Endothelial cell (in vitro differentiated cells): Measurements from ENCODE around the gene ZBTB40. TPM values are rescaled to one million over a fixed set of nuclear protein-coding genes. Genes with fewer than 3 reads are reported as not detected.

Experiments
- DNase-seq: peaks from one replicate; pipeline ENCODE4 v3.0.0; 2021; ENCODE audit warnings: low spot score
- H3K27ac Mint-ChIP-seq: one replicate; pipeline ENCODE4 v1.8.0; 2021; ENCODE audit warnings: mixed read lengths, inconsistent platforms; ENCODE audit not compliant: unreplicated experiment
- H3K27me3 Mint-ChIP-seq: one replicate; pipeline ENCODE4 v1.8.0; 2021; ENCODE audit warnings: mild to moderate bottlenecking, moderate library complexity, mixed read lengths, inconsistent platforms; ENCODE audit not compliant: unreplicated experiment
- H3K36me3 Mint-ChIP-seq: one replicate; pipeline ENCODE4 v1.8.0; 2021; ENCODE audit warnings: mild to moderate bottlenecking, low read depth, mixed read lengths, inconsistent platforms; ENCODE audit not compliant: unreplicated experiment
- H3K4me1 Mint-ChIP-seq: one replicate; pipeline ENCODE4 v1.8.0; 2021; ENCODE audit warnings: mild to moderate bottlenecking, mixed read lengths, inconsistent platforms; ENCODE audit not compliant: unreplicated experiment
- H3K4me3 Mint-ChIP-seq: one replicate; pipeline ENCODE4 v1.8.0; 2021; ENCODE audit warnings: mild to moderate bottlenecking, mixed read lengths, inconsistent platforms; ENCODE audit not compliant: unreplicated experiment
- H3K9me3 Mint-ChIP-seq: one replicate; pipeline ENCODE4 v1.8.0; 2021; ENCODE audit warnings: mixed read lengths, inconsistent platforms; ENCODE audit not compliant: unreplicated experiment
- total RNA-seq: library from RNA; stranded (reverse); fragmentation: NEBNext Ultra II Directional; extraction: Animal tissue kit (Norgen Biotek cat#: 25700); gene quantifications from one replicate; pipeline ENCODE4 v1.2.1, GENCODE V29; 2021; ENCODE audit not compliant: unreplicated experiment
- TF ChIP-seq, protein P1 (sequence below): fragments of 200-600 bp; sonication (generic); IDR thresholded peaks from one replicate; pipeline ENCODE4 v1.5.0; 2021; ENCODE audit warnings: antibody characterized with exemption; ENCODE audit not compliant: unreplicated experiment

ZBTB40 gene
- total RNA-seq, 1 donor from 2014 or later, result 18.9 TPM

DNA sequence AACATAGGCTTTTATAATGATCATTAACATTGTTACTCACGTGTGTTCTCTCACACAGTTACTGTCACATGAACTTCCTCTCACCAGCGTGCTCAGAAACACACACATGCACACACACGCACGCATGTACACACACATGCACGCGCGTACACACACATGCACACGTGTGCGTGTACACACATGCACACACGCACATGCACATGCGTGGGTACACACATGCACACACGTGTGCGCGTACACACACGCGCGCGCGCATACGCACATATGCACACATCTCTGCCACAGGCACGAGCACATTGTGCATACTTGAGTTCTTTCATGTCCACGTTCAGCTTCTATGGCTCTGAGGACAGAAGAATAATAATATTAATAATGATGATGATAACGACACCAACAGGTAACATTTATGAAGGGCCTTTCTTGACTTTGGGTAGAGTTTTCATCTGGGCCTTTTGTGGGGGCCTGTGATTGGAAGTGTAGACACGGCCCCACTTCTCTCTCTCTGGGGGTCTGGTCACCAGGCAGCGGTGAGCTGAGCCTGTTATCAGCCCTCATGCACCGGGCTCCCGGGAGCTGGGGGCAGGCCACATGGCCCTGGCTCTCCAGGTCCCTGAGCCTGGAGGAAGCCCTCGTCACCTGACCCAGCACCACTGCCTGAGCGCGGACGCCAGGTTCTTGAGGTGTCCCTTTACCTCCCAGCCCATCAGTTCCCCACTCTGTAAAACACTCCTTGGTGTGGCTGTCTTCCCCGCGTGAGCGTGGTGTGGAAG lies 118.7 kb downstream of the ZBTB40 start:
- Mint-ChIP-seq H3K27me3 (peaks cover 7% of the 10 kb centered on the region), H3K4me1 (no peaks in the 10 kb centered on the region), H3K4me3 (no peak overlapping the region), H3K9me3 (no peaks in the 10 kb centered on the region), H3K27ac (no peak overlapping the region), H3K36me3 (no peaks in the 10 kb centered on the region)
- TF ChIP-seq, protein P1, sequence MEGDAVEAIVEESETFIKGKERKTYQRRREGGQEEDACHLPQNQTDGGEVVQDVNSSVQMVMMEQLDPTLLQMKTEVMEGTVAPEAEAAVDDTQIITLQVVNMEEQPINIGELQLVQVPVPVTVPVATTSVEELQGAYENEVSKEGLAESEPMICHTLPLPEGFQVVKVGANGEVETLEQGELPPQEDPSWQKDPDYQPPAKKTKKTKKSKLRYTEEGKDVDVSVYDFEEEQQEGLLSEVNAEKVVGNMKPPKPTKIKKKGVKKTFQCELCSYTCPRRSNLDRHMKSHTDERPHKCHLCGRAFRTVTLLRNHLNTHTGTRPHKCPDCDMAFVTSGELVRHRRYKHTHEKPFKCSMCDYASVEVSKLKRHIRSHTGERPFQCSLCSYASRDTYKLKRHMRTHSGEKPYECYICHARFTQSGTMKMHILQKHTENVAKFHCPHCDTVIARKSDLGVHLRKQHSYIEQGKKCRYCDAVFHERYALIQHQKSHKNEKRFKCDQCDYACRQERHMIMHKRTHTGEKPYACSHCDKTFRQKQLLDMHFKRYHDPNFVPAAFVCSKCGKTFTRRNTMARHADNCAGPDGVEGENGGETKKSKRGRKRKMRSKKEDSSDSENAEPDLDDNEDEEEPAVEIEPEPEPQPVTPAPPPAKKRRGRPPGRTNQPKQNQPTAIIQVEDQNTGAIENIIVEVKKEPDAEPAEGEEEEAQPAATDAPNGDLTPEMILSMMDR, result no peak
- DNase-seq, result no peak

DNA sequence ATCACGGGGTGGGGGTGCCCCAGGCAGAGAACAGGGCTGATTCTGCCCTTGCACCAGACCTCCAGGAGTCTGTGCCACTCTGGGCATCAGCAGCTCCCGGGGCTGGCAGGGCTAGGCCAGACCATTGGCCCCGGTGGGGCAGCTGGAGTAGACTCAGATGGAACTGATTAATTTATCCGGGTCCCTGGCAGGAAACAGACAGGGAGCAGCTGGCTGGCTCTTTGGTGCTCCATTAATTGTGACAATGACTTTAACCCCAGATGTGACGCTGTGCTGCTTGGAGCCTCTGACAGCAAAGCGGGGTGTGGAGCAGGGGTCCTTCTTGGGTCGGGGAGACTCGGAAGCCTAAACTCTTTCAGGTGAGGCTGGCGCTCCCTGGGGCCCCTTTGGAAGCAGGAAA lies 121.2 kb downstream of the ZBTB40 start:
- H3K4me3 Mint-ChIP-seq, result no peak overlapping the region
- peaks cover 4% of the 10 kb centered on the region for H3K27me3 Mint-ChIP-seq
- H3K4me1 Mint-ChIP-seq, result peaks cover 5% of the 10 kb centered on the region
- TF ChIP-seq, protein P1, result no peak
- H3K27ac Mint-ChIP-seq, result no peak overlapping the region
- no peaks in the 10 kb centered on the region for H3K9me3 Mint-ChIP-seq
- H3K36me3 Mint-ChIP-seq, result peaks cover 7% of the 10 kb centered on the region
- no peak for DNase-seq

DNA sequence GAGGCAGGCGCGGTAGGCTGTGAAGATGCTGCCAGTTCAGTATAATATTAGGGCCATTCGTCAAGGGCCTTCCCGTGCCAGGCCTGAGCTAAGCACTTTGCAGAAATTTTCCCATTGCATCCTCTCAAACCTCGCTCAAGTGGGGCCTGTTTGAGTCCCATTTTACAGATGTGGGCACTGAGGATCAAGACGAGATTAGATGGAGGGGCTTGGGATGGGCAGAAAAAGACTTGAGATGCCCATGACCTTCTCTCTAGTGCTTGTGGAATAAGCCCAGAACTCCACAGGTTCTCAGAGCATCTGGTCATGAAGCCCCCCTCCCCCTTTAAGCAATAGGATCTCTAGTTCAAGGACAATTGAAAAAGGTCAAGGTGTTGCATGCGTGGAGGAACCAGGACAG lies 121.6 kb downstream of the ZBTB40 start:
- Mint-ChIP-seq H3K27me3 (peaks cover 4% of the 10 kb centered on the region), H3K36me3 (peaks cover 8% of the 10 kb centered on the region), H3K9me3 (no peaks in the 10 kb centered on the region), H3K4me1 (peaks cover 5% of the 10 kb centered on the region), H3K27ac (no peak overlapping the region), H3K4me3 (no peak overlapping the region)
- TF ChIP-seq, protein P1, result no peak
- DNase-seq, result no peak

DNA sequence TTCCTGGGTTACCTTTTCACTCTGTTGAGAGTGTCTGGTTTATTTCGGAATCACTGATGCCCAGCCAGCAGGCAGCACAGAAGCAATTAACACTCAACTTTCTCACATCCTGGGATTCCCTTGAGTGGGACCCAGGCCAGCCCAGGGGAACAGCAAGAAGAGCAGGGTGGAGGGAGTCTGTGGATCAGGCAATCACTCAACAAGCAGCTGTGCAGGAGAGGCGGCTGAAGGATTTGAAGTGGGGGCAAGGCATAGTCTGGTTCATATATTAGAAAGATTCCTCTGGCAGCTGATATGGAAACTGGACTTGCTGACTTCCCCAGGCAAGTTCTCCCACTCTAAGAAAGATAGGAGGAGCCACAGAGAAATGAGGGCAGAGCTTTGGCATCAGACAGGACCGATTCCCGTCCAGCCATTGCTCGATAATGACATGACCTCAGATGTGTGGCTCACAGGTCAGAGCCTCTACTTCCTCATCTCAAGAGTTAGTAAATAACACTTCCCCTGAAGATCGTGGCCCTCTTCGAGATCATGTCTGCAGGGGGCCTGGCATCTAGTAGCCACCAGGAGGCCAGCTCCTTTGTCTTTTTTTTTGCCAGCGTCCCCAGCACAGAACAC lies 124.0 kb downstream of the ZBTB40 start:
- TF ChIP-seq, protein P1, result no peak
- H3K9me3 Mint-ChIP-seq, result no peaks in the 10 kb centered on the region
- H3K4me3 Mint-ChIP-seq, result no peak overlapping the region
- H3K36me3 Mint-ChIP-seq, result peaks cover 8% of the 10 kb centered on the region
- H3K4me1 Mint-ChIP-seq, result peaks cover 5% of the 10 kb centered on the region
- H3K27me3 Mint-ChIP-seq, result peaks cover 3% of the 10 kb centered on the region
- DNase-seq, result no peak
- no peak overlapping the region for H3K27ac Mint-ChIP-seq

DNA sequence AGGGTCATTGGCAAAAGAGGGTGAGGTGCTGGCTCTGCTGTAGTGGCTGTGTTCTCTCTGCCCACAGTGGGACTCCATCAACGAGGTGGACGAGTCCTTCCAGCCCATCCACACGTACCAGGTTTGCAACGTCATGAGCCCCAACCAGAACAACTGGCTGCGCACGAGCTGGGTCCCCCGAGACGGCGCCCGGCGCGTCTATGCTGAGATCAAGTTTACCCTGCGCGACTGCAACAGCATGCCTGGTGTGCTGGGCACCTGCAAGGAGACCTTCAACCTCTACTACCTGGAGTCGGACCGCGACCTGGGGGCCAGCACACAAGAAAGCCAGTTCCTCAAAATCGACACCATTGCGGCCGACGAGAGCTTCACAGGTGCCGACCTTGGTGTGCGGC lies 124.5 kb downstream of the ZBTB40 start:
- no peaks in the 10 kb centered on the region for H3K9me3 Mint-ChIP-seq
- H3K27ac Mint-ChIP-seq, result no peak overlapping the region
- H3K36me3 Mint-ChIP-seq, result peaks cover 8% of the 10 kb centered on the region
- TF ChIP-seq, protein P1, result no peak
- peaks cover 5% of the 10 kb centered on the region for H3K4me1 Mint-ChIP-seq
- peaks cover 3% of the 10 kb centered on the region for H3K27me3 Mint-ChIP-seq
- H3K4me3 Mint-ChIP-seq, result no peak overlapping the region
- DNase-seq, result no peak
